GM21576 (cell line): ENCODE measurements around the gene COL4A1.
"Not testable (repeated sequence)": the region's sequence is repeated elsewhere in the genome, so short reads cannot be mapped to it uniquely, and the experiment has no call there.

Experiments
- ATAC-seq: cut with Tn5 transposase; IDR thresholded peaks from one replicate; pipeline ENCODE4 v1.9.1; 2021; ENCODE audit warnings: mild to moderate bottlenecking, moderate library complexity; ENCODE audit not compliant: unreplicated experiment

COL4A1 gene

DNA sequence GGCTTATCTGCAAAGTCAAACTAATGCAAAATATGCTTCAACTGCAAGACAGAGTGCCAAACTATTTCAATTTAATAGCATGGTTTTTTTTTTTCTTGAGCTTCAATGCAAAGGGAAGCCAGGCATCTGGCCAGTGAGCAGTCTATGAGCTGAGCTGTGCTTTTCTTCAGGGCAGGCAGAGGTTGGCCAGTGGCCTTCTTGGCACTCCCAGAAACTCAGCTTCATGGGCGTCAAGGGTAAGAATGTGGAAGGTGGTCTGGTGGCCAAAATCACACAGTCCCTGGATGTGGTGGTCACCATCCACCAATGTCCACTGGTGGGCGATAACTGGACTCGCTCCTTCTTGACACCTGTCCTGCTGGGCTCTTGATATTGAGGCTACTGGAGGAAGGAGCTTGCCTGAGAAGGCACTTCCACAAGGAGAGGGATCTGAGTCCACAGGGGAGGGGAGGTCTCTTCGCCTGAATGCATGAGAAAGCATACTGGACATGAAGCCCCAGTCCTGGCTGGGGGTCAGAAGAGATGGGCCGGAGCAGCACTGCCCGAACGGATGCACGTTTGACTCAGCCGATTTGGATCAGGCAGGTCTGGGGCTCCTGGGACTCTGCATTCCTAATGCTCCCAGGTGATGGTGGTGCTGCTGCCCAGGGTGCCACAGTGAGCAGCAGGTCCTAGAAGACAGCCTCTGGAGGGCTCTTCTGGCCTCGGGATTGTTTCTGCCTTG is 17.2 kb upstream of the COL4A1 start:
- ATAC-seq = no peak

- no peak for ATAC-seq
These were observed 16.4 kb upstream of the COL4A1 start for GRCh38 chr13:110323172-110323891.

- ATAC-seq = no peak
These were observed 15.8 kb upstream of the COL4A1 start for GRCh38 chr13:110322828-110323171.

GRCh38 chr13:110322126-110322827 is 15.3 kb upstream of the COL4A1 start:
- no peak for ATAC-seq

DNA sequence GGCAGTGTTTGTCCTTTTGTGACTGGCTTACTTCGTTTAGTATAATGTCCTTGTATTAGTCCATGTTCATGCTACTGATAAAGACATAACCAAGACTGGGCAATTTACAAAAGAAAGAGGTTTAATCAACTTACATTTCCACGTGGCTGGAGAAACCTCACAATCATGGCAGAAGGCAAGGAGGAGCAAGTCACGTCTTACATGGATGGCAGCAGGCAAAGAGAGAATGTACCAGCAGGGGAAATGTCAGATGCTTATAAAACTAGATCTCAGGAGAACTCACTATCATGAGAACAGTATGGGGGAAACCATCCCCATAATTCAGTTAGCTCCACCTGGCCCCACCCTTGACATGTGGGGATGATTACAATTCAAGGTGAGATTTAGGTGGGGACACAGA is 14.6 kb upstream of the COL4A1 start:
- not testable (repeated sequence) for ATAC-seq

GRCh38 chr13:110320645-110321044 is 13.7 kb upstream of the COL4A1 start:
- no peak for ATAC-seq

GRCh38 chr13:110319774-110320509 is 13.0 kb upstream of the COL4A1 start:
- ATAC-seq = no peak

DNA sequence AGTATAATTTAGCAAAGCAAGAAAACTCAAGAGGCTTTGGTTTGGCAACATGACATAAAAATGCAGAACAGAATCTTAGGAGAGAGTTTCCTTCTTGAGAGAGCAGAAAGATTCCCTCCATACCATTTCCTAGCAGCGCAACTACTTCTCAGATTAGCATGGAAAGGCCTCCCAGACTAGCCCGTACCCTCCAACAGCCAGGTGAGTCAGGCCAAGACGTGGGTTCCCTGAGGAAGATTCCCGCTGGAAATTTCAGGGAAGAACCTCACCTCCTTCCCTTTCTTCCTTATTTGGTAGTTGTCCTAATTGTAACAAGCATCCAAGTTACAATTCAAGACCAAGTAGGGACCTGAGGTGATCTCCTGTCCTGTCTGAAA is 12.4 kb upstream of the COL4A1 start:
- no peak for ATAC-seq

GRCh38 chr13:110318920-110319319 is 12.0 kb upstream of the COL4A1 start:
- no peak for ATAC-seq

DNA sequence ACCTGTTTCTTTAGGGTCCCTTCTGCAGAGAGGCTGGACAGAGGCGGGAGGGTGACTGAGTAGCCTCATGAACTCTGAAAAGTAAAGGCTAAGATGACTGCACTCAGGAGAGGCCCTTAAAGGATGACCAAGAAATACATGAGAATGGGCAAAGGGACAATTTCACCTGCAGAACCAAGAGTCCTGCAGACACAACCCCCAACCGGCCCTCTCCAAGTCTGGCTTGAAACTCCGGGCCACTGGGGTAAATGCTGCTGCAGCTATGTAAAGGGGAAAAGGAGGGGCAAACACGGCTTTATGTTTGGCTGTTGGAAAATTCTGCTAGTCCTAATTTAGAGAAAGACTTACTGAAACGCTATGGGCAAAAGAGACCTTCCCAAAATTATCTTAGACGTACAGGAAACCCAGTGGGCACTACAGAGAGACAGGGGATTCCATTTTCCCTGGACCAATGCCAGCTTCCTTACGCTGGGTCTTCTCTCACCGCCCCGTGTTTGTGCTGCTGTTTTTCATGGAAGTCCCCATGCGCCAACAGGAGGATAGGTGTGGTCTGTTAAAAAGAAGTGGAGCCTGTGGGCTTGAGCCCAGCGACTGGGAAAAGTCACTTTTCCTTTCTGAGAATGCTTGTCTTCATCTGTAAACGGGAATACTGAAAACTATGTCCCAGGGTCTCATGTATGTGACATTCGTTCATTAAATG is 10.7 kb upstream of the COL4A1 start:
- no peak for ATAC-seq

DNA sequence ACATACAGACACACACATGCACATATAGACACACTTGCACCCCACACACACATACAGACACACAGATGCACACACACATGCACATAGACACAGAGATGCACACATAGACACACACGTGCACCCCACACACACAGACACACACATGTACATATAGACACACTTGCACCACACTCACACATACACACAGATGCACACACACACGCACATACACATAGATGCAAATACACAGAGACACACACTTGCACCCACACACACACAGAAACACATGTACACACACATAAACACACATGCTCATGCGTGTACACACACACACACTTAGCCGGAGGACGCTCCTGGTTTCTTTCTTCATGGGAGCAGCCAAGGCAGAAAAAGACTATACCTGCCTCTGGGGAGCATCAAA is 10.1 kb upstream of the COL4A1 start:
- ATAC-seq = no peak

- ATAC-seq = no peak
These were observed 9.2 kb upstream of the COL4A1 start for GRCh38 chr13:110316196-110316595.

DNA sequence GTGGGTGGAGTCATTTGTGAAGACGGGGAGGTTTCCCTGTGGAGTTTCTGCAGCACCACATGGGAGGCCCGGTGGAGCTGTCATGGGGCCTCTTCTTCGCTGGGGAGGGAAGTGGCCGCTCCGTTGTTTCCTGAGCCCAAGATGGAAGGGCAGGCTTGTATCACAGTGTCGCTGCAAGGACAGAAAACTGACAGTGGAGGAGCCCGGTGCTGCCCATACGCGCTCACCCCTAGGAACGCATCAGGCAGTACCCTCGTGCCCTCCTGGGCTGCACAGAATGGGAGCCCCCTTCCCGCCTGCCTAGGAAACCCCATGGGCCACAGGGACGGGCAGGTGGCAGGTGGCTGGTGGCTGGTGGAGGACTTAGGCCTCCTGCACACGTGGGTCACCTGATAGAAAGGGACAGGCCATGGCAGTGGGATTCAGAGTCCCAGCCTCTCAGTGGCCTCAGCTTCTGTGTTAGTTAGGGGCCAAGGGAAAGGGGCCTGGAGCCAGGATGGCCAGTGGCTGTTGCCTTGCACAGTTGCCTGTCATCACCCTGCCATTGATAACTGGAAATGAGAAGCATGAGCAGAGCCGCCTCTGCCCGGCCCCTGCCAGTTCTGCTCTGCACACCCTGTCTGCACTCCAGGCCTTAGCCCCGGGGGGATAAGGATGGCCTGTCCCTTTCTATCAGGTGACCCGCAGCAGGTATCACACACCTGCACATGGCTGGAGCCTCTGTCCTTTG is 7.7 kb upstream of the COL4A1 start:
- no peak for ATAC-seq

- ATAC-seq = not testable (repeated sequence)
These were observed 6.8 kb upstream of the COL4A1 start for GRCh38 chr13:110313733-110314132.

DNA sequence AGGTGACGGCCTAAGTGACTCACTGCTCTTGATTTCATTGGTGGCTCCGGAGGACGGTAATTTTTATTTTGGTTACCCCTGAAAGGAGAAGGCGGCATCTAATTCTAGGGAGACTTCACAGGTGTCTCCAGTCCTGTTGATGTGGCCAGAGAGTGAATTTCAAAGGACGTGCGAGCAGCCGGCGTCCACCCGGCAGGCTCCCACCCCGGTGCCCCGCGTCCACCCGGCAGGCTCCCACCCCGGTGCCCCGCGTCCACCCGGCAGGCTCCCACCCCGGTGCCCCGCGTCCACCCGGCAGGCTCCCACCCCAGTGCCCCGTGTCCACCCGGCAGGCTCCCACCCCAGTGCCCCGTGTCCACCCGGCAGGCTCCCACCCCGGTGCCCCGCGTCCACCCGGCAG is 6.3 kb upstream of the COL4A1 start:
- not testable (repeated sequence) for ATAC-seq

DNA sequence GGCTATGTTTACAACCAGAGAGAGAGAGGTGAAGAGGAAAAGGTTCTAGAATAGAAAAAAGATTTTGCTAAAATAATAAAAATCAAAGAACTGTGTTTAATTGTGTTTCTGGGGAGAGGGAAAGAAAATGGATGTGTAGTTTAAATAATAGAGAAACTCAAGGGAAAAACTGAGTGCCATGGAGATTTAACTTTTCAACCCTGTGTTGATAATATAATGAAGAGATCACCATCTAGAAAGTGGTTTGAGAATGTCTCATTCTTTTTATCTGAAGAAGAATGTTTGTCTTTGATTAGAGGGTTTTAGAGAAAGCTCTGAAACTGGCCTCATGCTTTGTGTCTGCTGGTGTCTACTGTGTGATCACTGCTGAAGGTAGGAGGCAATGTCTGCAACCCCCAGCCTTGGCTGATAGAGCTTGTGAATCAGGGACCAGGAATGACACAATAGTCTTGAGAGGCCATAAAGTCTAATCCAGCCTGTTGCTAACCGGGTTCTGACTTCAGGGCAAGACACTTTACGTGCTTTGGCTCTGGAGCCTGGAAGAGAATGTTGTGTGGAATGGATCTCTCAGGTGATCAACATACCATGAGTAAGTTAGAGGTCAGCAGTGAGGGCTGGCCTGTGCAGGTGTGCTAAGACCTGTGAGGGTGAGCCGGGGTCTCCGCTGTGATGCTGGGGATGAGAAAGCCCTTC is 5.5 kb upstream of the COL4A1 start:
- no peak for ATAC-seq

GRCh38 chr13:110311443-110312338 is 4.7 kb upstream of the COL4A1 start:
- ATAC-seq = no peak
